Activated CD8-positive, alpha-beta T cell treated with anti-CD3 and anti-CD28 coated beads, Interleukin-2, amount 10 ng/mL, durations not matched to agents 7 days and 5 days (primary cell): ENCODE measurements around the gene F5. TPM values are rescaled to one million over a fixed set of nuclear protein-coding genes. Genes with fewer than 3 reads are reported as not detected.

Experiments
- ATAC-seq: fragments of 150-1000 bp; cut with Tn5 transposase; one replicate; pipeline ENCODE4 v1.10.0; 2021; ENCODE audit warnings: moderate library complexity
- CTCF ChIA-PET: fragments of 350-600 bp; sonication (Branson Sonifier 250); formaldehyde crosslinking; loops from one replicate; lab custom pipeline; 2021; ENCODE audit warnings: antibody characterized with exemption; lab: Charles Lee
- POLR2A ChIA-PET: fragments of 350-600 bp; sonication (Branson Sonifier 250); formaldehyde crosslinking; loops from one replicate; lab custom pipeline; 2021; ENCODE audit warnings: antibody characterized with exemption; lab: Charles Lee
- DNase-seq: peaks from one replicate; pipeline ENCODE4 v3.0.0-alpha.2; 2020
- H3K27ac Mint-ChIP-seq: one replicate; pipeline ENCODE4 v1.8.0; 2021; ENCODE audit warnings: mild to moderate bottlenecking, mixed read lengths
- H3K27me3 Mint-ChIP-seq: one replicate; pipeline ENCODE4 v1.8.0; 2021; ENCODE audit warnings: low read depth, mixed read lengths
- H3K36me3 Mint-ChIP-seq: one replicate; pipeline ENCODE4 v1.8.0; 2021; ENCODE audit warnings: low read depth, mixed read lengths
- H3K4me1 Mint-ChIP-seq: one replicate; pipeline ENCODE4 v1.8.0; 2021; ENCODE audit warnings: low read depth, mixed read lengths
- H3K4me3 Mint-ChIP-seq: one replicate; pipeline ENCODE4 v1.8.0; 2021; ENCODE audit warnings: mild to moderate bottlenecking, mixed read lengths
- H3K9me3 Mint-ChIP-seq: one replicate; pipeline ENCODE4 v1.8.0; 2022; ENCODE audit warnings: mixed read lengths; ENCODE audit not compliant: insufficient read depth
- total RNA-seq, 2 experiments: library from RNA; stranded (reverse); gene quantifications; one replicate each; pipeline ENCODE4 v1.2.3, GENCODE V29; 2021

F5 gene
- total RNA-seq, 2 experiments from 2014 or later = 1.4 to 1.6 TPM

DNA sequence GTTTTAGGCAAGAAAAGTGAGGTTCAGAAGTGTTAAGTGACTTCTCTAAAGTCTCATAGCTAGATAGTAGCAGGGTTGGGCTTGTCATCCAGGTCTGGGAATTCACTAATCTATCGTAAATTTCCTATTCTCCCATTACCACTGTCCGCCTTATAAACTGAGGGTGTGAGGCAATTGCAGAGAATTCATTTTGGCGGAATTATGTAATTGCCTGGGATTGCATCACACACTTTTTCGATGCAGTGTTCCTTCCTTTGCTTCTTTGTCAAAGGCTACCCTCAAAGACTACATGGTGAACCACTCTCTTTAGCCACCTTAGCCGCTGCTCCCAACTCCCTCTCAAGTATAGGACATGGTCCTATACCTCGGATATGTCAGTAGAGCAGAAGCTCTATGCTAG, 24.6 kb upstream of the F5 start:
- Mint-ChIP-seq H3K4me1 (peaks cover 8% of the 10 kb centered on the region), H3K4me3 (no peak overlapping the region), H3K27me3 (no peaks in the 10 kb centered on the region), H3K27ac (no peak overlapping the region), H3K9me3 (no peaks in the 10 kb centered on the region), H3K36me3 (no peaks in the 10 kb centered on the region)
- DNase-seq (no peak), ATAC-seq (no peak)
- CTCF ChIA-PET = interaction anchor here (0.8 to 4.1 kb wide), 5 partner anchors 9 to 101 kb away, joined by 3 to 27 read pairs (median 19); no protein-coding TSS in a partner anchor
- POLR2A ChIA-PET = no interaction called here

DNA sequence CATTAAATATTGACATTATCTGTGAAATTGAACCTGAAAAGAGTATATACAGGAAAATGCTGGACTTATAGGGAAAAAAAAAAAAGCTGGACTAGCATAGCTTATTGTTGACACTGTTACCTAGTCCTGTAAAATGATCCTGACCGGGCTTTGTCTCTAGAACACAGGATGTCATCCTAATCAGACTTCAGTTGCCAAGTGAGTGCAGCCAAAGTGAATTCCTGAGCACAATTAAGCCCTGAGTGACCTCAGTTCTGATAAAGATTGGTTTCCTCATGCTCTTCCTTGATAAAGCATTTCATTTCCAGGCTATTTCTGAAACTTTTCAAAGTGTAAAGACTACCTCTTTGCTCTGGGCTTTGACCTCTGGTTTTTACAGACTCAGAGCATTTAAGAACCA, 23.8 kb upstream of the F5 start:
- H3K27me3 Mint-ChIP-seq = no peaks in the 10 kb centered on the region
- CTCF ChIA-PET = interaction anchor here (0.6 to 4.1 kb wide), 4 partner anchors 8 to 102 kb away, joined by 3 to 27 read pairs (median 12); no protein-coding TSS in a partner anchor
- DNase-seq = no peak

DNA sequence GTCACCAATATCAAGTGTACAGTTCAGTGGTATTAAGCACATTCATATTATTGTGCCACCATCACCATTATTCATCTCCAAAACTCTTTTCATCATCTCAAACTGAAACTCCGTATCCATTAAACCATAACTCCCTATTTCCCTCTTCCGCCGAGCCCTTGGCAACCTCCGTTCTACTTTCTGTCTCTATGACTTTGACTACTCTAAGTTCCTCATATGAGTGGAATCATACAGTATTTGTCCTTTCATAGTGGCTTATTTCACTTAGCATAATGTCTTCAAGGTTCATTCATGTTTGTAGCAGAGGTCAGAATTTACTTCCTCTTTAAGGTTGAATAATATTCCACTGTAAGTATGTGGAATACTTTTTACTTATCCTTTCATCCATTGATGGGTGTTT, 21.9 kb upstream of the F5 start:
- no peak for ATAC-seq
- Mint-ChIP-seq H3K36me3 (peaks cover 7% of the 10 kb centered on the region), H3K27ac (no peak overlapping the region), H3K4me3 (no peak overlapping the region), H3K9me3 (no peaks in the 10 kb centered on the region), H3K4me1 (peaks cover 31% of the 10 kb centered on the region), H3K27me3 (no peaks in the 10 kb centered on the region)
- CTCF ChIA-PET = interaction anchor here (1.2 kb wide), 1 partner anchor 13 kb away, joined by 3 read pairs; no protein-coding TSS in a partner anchor
- POLR2A ChIA-PET = no interaction called here
- no peak for DNase-seq

More for the DNA sequence above, 23.8 kb upstream of the F5 start:
- H3K4me3 Mint-ChIP-seq = no peak overlapping the region
- no peak overlapping the region for H3K27ac Mint-ChIP-seq
- POLR2A ChIA-PET = interaction anchor here (0.7 kb wide), 1 partner anchor 1219 kb away, joined by 3 read pairs; no protein-coding TSS in a partner anchor
- ATAC-seq = no peak
- H3K4me1 Mint-ChIP-seq = peaks cover 14% of the 10 kb centered on the region
- H3K36me3 Mint-ChIP-seq = no peaks in the 10 kb centered on the region
- H3K9me3 Mint-ChIP-seq = no peaks in the 10 kb centered on the region

DNA sequence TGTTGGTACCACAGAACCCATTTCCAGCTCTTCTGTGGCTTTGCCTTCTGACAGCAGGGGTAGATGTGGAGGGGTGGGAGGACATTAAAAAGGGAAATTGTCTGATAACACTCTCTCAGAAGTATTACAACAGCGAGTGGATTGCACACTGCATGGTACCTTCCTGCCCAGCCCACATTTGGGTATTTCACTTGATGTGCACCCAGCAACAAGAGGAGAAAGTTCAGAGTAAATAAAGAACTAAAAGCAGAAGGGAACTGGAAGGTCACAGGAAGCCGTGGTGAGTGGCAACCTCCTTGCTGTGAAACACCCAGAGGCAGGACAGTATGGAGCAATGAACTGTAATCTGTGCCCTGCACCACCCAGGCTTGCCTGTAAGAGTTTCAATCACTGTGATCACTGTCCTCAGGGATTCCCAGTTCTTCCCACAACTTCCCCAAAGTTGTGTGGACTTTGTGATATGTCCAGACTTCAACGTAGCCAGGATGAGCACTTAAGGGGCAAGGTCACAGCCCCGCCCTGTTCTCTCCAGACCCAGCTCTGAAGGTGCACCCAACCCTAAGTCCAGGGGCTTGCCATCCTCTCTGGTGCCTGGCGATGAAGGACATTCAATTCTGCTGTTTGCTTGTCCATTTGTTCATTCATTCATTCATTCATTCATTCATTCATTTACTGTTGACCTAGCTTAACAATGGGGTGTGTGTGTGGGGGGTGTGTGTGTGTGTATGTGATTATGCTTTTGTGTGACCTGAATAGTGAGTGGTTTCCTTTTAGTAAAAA, 18.7 kb upstream of the F5 start:
- ChIA-PET POLR2A (interaction anchor here (0.6 to 1.4 kb wide), 4 partner anchors 10 to 107 kb away, joined by 3 to 10 read pairs (median 3); no protein-coding TSS in a partner anchor), CTCF (interaction anchor here (0.8 to 7.5 kb wide), 6 partner anchors 11 to 1001 kb away, joined by 3 to 253 read pairs (median 4); no protein-coding TSS in a partner anchor)
- H3K4me1 Mint-ChIP-seq = peaks cover 54% of the 10 kb centered on the region
- ATAC-seq (peak; percentile 91), DNase-seq (peak; percentile 78)
- no peaks in the 10 kb centered on the region for H3K27me3 Mint-ChIP-seq
- H3K9me3 Mint-ChIP-seq = peaks cover 4% of the 10 kb centered on the region
- peak overlapping the region; percentile 27 for H3K4me3 Mint-ChIP-seq
- H3K36me3 Mint-ChIP-seq = peaks cover 10% of the 10 kb centered on the region
- peak overlapping the region; percentile 79 for H3K27ac Mint-ChIP-seq

DNA sequence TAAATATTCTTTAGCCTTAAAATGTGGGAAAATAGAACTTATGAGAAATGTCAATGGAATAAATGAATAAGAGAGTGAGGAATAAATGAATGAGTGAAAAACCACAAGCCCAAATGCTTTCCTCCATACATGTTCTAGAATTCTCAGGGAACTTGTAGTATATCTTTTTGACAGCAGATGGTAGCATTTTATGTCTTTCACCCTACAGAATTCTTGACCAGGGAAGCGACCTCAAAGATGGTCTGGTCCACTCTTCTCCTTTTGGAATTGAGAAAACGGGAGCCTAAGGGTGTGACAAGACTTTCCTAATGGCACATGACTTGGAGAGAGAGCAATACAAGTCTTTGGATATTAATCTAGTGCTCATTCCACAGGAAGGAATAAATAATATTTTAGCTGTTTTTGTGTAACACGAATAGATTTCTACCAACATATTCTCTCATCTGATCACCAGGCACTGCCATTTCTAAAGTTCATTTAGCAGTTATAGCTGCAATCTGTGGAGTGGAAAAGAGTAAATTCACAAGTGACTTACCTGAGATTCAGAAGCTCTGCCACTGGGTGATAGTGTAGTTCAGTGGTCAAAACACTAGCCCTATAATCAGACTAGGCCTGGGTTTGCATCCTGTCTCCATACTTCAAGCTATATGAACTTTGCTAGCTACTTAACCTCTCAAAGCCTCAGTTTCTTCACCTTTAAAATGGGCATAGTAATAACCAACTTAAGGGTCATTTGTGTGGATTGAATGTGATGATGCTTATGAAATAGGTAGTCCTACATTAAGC, 15.0 kb upstream of the F5 start:
- no peaks in the 10 kb centered on the region for H3K27me3 Mint-ChIP-seq
- H3K4me1 Mint-ChIP-seq = peaks cover 51% of the 10 kb centered on the region
- CTCF ChIA-PET = interaction anchor here (0.6 to 7.5 kb wide), 55 partner anchors 8 to 227 kb away, joined by 3 to 253 read pairs (median 5); partner anchors contain the start of genes F5, METTL18, SELP and SLC19A2
- H3K9me3 Mint-ChIP-seq = peaks cover 4% of the 10 kb centered on the region
- POLR2A ChIA-PET = interaction anchor here (0.5 to 2.5 kb wide), 10 partner anchors 15 to 195 kb away, joined by 3 to 44 read pairs (median 4); partner anchors contain the start of genes F5 and METTL18
- H3K36me3 Mint-ChIP-seq = peaks cover 10% of the 10 kb centered on the region
- ATAC-seq = no peak
- no peak overlapping the region for H3K4me3 Mint-ChIP-seq
- DNase-seq = no peak
- peak overlapping the region; percentile 14 for H3K27ac Mint-ChIP-seq

DNA sequence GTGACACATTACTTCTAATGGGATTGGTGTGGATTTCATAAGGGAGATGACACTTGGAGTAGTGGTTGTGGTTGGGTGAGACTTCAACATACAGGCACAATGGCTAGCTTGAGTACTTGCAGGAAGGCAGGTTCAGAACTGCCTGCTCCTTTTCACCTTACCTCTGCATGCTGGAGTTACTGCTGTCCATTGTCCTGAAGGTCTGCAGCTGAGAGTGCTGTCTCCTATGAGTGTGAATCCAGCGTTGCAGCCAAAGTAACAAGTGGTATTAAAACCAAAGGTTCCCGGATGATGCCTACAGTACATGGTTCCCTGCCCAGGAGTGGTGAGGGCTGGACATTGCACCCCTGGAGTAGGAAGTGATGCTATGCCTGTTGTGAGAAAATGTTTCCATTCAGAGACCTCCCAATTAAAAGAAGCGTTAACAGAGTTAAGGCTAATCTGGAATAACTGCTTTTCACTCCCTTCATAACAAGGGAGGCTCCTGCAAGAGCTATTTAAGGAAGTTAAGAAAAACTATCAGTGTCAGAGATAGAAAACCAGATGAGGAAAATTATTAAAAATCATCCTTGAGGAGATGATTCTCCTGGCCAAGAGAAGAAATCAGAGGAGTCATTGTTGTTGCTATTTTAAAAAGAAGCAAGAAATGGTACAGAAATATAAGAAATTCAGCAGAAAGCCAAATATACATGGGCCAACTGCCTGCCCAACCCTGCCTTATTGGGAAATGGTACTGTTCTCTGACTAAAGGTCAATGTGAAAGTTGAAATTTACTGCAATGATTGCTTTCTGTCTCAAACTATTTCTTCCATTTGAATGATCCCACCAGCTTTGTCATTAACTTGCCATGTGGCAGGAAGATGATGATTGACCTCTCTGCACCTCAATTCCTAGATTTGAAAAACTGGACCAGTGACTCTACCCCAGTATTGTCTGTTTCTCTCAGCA, 9.8 kb upstream of the F5 start:
- no peaks in the 10 kb centered on the region for H3K36me3 Mint-ChIP-seq
- H3K4me1 Mint-ChIP-seq = peaks cover 20% of the 10 kb centered on the region
- ATAC-seq = peak; percentile 81
- CTCF ChIA-PET = interaction anchor here (0.5 to 3.3 kb wide), 12 partner anchors 10 to 194 kb away, joined by 3 to 28 read pairs (median 4); partner anchors contain the start of gene F5
- H3K27ac Mint-ChIP-seq = no peak overlapping the region
- peak; percentile 61 for DNase-seq
- POLR2A ChIA-PET = interaction anchor here (0.8 kb wide), 1 partner anchor 9 kb away, joined by 3 read pairs; no protein-coding TSS in a partner anchor
- H3K9me3 Mint-ChIP-seq = no peaks in the 10 kb centered on the region
- H3K27me3 Mint-ChIP-seq = no peaks in the 10 kb centered on the region
- H3K4me3 Mint-ChIP-seq = no peak overlapping the region

DNA sequence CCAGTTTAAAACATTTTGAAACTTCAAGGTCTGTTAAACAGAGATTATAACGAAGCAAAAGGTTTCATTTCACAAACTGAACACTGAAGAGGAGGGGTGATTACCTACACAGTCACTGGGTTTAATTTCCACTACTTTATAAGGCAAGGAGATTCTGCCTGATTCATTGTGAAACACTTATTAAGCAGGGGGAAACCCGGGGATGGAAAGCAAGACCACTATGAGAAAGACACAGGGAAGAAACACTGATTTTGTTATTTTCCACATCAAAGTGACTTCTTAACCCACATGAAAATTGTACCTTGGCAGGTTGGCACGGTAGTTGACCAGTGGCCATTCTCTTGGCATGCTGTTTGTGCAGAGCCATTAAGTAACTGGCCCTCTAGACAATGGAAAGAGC, 8.1 kb upstream of the F5 start:
- H3K4me1 Mint-ChIP-seq = peaks cover 18% of the 10 kb centered on the region
- POLR2A ChIA-PET = no interaction called here
- no peak for DNase-seq
- H3K9me3 Mint-ChIP-seq = no peaks in the 10 kb centered on the region
- H3K27me3 Mint-ChIP-seq = no peaks in the 10 kb centered on the region
- no peak overlapping the region for H3K4me3 Mint-ChIP-seq
- H3K27ac Mint-ChIP-seq = no peak overlapping the region
- CTCF ChIA-PET = interaction anchor here (1.1 to 3.3 kb wide), 5 partner anchors 8 to 118 kb away, joined by 3 to 28 read pairs (median 5); partner anchors contain the start of gene F5
- no peaks in the 10 kb centered on the region for H3K36me3 Mint-ChIP-seq
- peak; percentile 44 for ATAC-seq

DNA sequence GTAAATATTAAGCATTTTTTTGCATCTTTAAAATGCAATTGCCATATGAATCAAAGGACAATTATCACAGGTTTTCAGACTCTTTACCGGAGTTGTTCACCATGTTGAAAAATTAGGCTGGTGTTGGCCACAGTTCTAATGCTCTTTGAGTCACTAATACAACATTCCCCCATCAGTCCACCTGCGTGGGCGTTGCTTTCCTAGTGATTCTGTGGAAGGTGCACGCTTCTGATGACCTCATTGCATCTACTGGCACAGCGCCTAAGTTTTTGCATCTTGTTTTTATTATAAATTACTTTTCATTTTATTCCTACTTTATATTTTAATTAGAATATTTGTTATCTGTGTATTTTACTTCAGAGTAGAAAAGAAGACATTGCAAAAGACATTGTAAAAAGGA, 4.7 kb upstream of the F5 start:
- ATAC-seq (no peak), DNase-seq (no peak)
- Mint-ChIP-seq H3K27me3 (no peaks in the 10 kb centered on the region), H3K36me3 (no peaks in the 10 kb centered on the region), H3K9me3 (no peaks in the 10 kb centered on the region), H3K4me3 (no peak overlapping the region), H3K4me1 (peaks cover 52% of the 10 kb centered on the region), H3K27ac (no peak overlapping the region)
- POLR2A ChIA-PET = no interaction called here
- CTCF ChIA-PET = interaction anchor here (3.1 kb wide), 1 partner anchor 121 kb away, joined by 21 read pairs; no protein-coding TSS in a partner anchor

DNA sequence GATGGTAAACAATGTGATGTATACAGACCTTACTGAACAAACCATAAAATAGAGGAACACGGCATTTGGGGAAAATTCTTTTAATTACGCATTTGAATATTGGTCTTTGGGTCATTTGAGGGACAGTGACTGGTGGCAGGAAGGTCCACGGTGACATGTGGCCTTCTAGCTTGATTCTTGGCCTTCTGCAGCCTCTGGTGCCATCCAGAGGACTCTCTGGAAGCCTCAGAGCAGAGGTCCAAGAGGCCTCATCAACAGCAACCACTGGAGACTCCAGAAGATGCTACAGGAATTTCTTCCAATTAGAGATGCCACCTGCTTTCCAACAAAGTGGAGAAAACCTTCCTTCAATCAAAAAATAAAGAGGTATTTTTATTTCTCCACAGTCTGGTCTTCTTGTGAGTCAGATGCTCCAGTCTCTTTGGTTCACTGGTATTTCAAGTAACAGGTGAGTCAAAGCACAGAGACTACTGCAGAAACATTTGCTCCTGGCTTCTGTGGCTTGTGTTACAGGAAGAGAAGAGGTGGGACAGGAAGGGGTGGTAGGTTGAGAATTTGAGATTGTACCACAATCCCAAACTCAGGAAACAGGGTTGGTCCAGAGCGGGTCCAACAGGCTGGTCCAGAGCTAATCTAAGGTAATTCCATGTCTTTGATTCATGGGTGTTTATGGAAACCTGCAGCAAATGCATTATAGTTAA, 2.7 kb upstream of the F5 start:
- ChIA-PET CTCF (interaction anchor here (1.4 to 1.5 kb wide), 2 partner anchors 13 to 123 kb away, joined by 3 read pairs; no protein-coding TSS in a partner anchor), POLR2A (no interaction called here)
- H3K36me3 Mint-ChIP-seq = no peaks in the 10 kb centered on the region
- no peaks in the 10 kb centered on the region for H3K9me3 Mint-ChIP-seq
- ATAC-seq (no peak), DNase-seq (peak; percentile 42)
- H3K4me3 Mint-ChIP-seq = no peak overlapping the region
- H3K27ac Mint-ChIP-seq = peak overlapping the region; percentile 41
- peaks cover 54% of the 10 kb centered on the region for H3K4me1 Mint-ChIP-seq
- H3K27me3 Mint-ChIP-seq = no peaks in the 10 kb centered on the region

DNA sequence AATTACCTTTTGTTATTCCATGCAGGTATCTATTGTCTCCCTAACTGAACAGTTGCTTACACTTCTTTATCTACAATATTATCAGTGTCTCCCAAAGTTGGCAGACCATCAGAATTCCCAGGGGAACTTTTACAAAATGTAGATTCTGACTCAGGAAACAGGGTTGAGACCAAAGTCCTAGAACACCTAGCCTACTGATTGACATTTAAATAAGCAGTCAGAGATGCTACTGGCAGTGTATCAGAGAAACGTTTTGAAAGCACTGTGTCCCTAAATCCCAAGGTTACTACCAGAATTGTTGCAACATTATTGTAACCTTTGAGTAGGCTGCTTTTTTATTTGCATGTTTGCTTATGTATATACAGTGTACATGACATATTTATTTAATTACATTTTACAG, 1.8 kb upstream of the F5 start:
- POLR2A ChIA-PET = no interaction called here
- peaks cover 51% of the 10 kb centered on the region for H3K4me1 Mint-ChIP-seq
- CTCF ChIA-PET = interaction anchor here (1.4 to 1.5 kb wide), 2 partner anchors 14 to 124 kb away, joined by 3 read pairs; no protein-coding TSS in a partner anchor
- H3K9me3 Mint-ChIP-seq = no peaks in the 10 kb centered on the region
- no peak overlapping the region for H3K4me3 Mint-ChIP-seq
- H3K36me3 Mint-ChIP-seq = no peaks in the 10 kb centered on the region
- H3K27me3 Mint-ChIP-seq = no peaks in the 10 kb centered on the region
- ATAC-seq (no peak), DNase-seq (no peak)
- no peak overlapping the region for H3K27ac Mint-ChIP-seq
